GM12878 (cell line): Measurements from ENCODE around the gene NDUFV2. TPM values are rescaled to one million over a fixed set of nuclear protein-coding genes. Genes with fewer than 3 reads are reported as not detected.

Experiments used
- ATAC-seq: fragments of 200-7000 bp; cut with Tn5 transposase; 3 replicates; pipeline ENCODE4 v1.9.1; 2020; ENCODE audit warnings: mild to moderate bottlenecking, moderate library complexity
- BruUV-seq: library from RNA; stranded (reverse); fragments of 400-500 nt; replicated peaks from 2 replicates; lab custom pipeline; 2021; lab: Mats Ljungman, UMichigan
- CTCF ChIA-PET: fragments of 300-600 bp; sonication (Branson Sonifier 250); formaldehyde crosslinking; extraction: SDS; loops from one replicate; lab custom pipeline; 2021; ENCODE audit warnings: inconsistent platforms; lab: Yijun Ruan, JAX
- POLR2A ChIA-PET: fragments of 350-600 bp; formaldehyde crosslinking; extraction: SDS; loops from one replicate; lab custom pipeline; 2021; ENCODE audit warnings: inconsistent platforms; lab: Charles Lee
- RAD21 ChIA-PET: fragments of 300-600 bp; sonication (Branson Sonifier 250); formaldehyde crosslinking; loops from one replicate; lab custom pipeline; 2023; ENCODE audit warnings: antibody characterized with exemption; ENCODE audit not compliant: unreplicated experiment; lab: Charles Lee
- SMC1A ChIA-PET: fragments of 300-600 bp; sonication (Branson Sonifier 250); formaldehyde crosslinking; loops from one replicate; lab custom pipeline; 2023; ENCODE audit not compliant: unreplicated experiment, uncharacterized antibody; lab: Charles Lee
- DNase-seq: peaks from one replicate; pipeline ENCODE4 v3.0.0-alpha.2; 2011; ENCODE audit warnings: low read depth, low spot score
- FAIRE-seq: peaks from 3 replicates; lab custom pipeline; 2011; peaks lifted over from hg19 to GRCh38; lab: Jason Lieb, UNC
- H2AFZ ChIP-seq: 2 replicates; pipeline ENCODE4 v1.6.0; 2011; ENCODE audit warnings: low read depth, low read length, control low read depth; ENCODE audit not compliant: control insufficient read depth
- H3K27ac ChIP-seq: 2 replicates; pipeline ENCODE4 v1.5.1; 2011; ENCODE audit warnings: control low read depth; ENCODE audit not compliant: control insufficient read depth, insufficient read depth
- H3K27me3 ChIP-seq, 2 experiments: replicated peaks in 1 of 2; 2 replicates each; pipeline versions ENCODE4 v1.6.0 to v1.6.1; 2011; ENCODE audit warnings: low read length in 1 of 2; ENCODE audit not compliant: control insufficient read depth in 2 of 2, insufficient read depth in 2 of 2
- H3K36me3 ChIP-seq, 2 experiments: 2 replicates each; pipeline ENCODE4 v1.5.1; 2011; ENCODE audit warnings: low read length in 1 of 2; ENCODE audit not compliant: control insufficient read depth in 2 of 2, insufficient read depth in 2 of 2
- H3K4me1 ChIP-seq: 2 replicates; pipeline ENCODE4 v1.6.1; 2011; ENCODE audit warnings: mild to moderate bottlenecking, low read length, moderate library complexity, mixed read lengths; ENCODE audit not compliant: control insufficient read depth, insufficient read depth
- H3K4me2 ChIP-seq: 2 replicates; pipeline ENCODE4 v1.6.0; 2011; ENCODE audit warnings: control low read depth; ENCODE audit not compliant: control insufficient read depth, insufficient read depth
- H3K4me3 ChIP-seq: fragments of 200-600 bp; sonication (generic); 2 replicates; pipeline ENCODE4 v1.5.1; 2016
- H3K79me2 ChIP-seq: 2 replicates; pipeline ENCODE4 v1.6.0; 2011; ENCODE audit warnings: low read length; ENCODE audit not compliant: control insufficient read depth, insufficient read depth
- H3K9ac ChIP-seq: 2 replicates; pipeline ENCODE4 v1.8.0; 2011; ENCODE audit warnings: low read length, control low read depth, mixed read lengths; ENCODE audit not compliant: control insufficient read depth, insufficient read depth
- H3K9me3 ChIP-seq: replicated peaks from 3 replicates; pipeline ENCODE4 v1.5.1; 2011; ENCODE audit warnings: mild to moderate bottlenecking, low read length; ENCODE audit not compliant: control insufficient read depth, insufficient read depth
- H4K20me1 ChIP-seq: 2 replicates; pipeline ENCODE4 v1.6.0; 2011; ENCODE audit not compliant: control insufficient read depth, insufficient read depth
- ATF3 ChIP-seq: IDR thresholded peaks from 2 replicates; pipeline ENCODE4 v1.6.1; 2011; ENCODE audit warnings: low read depth, mild to moderate bottlenecking, low read length, moderate library complexity, borderline replicate concordance; ENCODE audit errors: extremely low read depth
- BRCA1 ChIP-seq: IDR thresholded peaks from 2 replicates; pipeline ENCODE4 v1.6.1; 2011; ENCODE audit warnings: low read depth, low read length, improper control_type of control experiment
- CREB1 ChIP-seq: IDR thresholded peaks from 2 replicates; pipeline ENCODE4 v1.6.1; 2012; ENCODE audit warnings: low read depth, mild to moderate bottlenecking, inconsistent platforms
- CREM ChIP-seq: IDR thresholded peaks from 2 replicates; pipeline ENCODE4 v1.6.1; 2014; ENCODE audit warnings: antibody characterized with exemption, low read depth
- CTCF ChIP-seq, 3 experiments: IDR thresholded peaks in 2 of 3; conservative IDR thresholded peaks in 1 of 3; 2 replicates each; pipeline ENCODE4 v1.5.1; 2011; ENCODE audit warnings: low read depth in 3 of 3, low read length in 3 of 3, mild to moderate bottlenecking in 3 of 3, control low read depth in 2 of 3, moderate library complexity in 2 of 3, inconsistent platforms in 1 of 3, mixed read lengths in 1 of 3; ENCODE audit not compliant: control insufficient read depth in 2 of 3, insufficient read depth in 1 of 3; ENCODE audit errors: extremely low read depth in 1 of 3
- EZH2 ChIP-seq: IDR thresholded peaks from 2 replicates; pipeline ENCODE4 v1.6.1; 2012; ENCODE audit warnings: low read depth, mild to moderate bottlenecking, control low read depth, inconsistent platforms, low read length, borderline replicate concordance; ENCODE audit not compliant: control insufficient read depth
- GATAD2B ChIP-seq: fragments of 450-650 bp; conservative IDR thresholded peaks from 2 replicates; pipeline ENCODE4 v1.6.1; 2017; ENCODE audit warnings: low read depth, mild to moderate bottlenecking, moderate library complexity
- MXI1 ChIP-seq: fragments of 150-350 bp; IDR thresholded peaks from 2 replicates; pipeline ENCODE4 v1.6.1; 2011; ENCODE audit warnings: low read depth, mild to moderate bottlenecking, inconsistent platforms, low read length, improper control_type of control experiment
- NRF1 ChIP-seq: conservative IDR thresholded peaks from 2 replicates; pipeline ENCODE4 v1.6.1; 2011; ENCODE audit warnings: mild to moderate bottlenecking, low read depth, low read length, improper control_type of control experiment
- PML ChIP-seq: IDR thresholded peaks from 2 replicates; pipeline ENCODE4 v1.6.1; 2012; ENCODE audit warnings: low read length, inconsistent platforms
- POLR2A ChIP-seq: IDR thresholded peaks from 2 replicates; pipeline ENCODE4 v1.6.1; 2011; ENCODE audit warnings: low read depth, mild to moderate bottlenecking, low read length
- POU2F2 ChIP-seq: IDR thresholded peaks from 3 replicates; pipeline ENCODE4 v1.6.1; 2011; ENCODE audit warnings: low read depth, mild to moderate bottlenecking, low read length, borderline replicate concordance
- RAD51 ChIP-seq: fragments of 450-650 bp; IDR thresholded peaks from 2 replicates; pipeline ENCODE4 v1.6.1; 2016; ENCODE audit warnings: moderate library complexity, mild to moderate bottlenecking, inconsistent platforms
- TBL1XR1 ChIP-seq: IDR thresholded peaks from 2 replicates; pipeline ENCODE4 v1.6.1; 2012; ENCODE audit warnings: low read depth, low read length, improper control_type of control experiment
- USF1 ChIP-seq: IDR thresholded peaks from 2 replicates; pipeline ENCODE4 v1.6.1; 2011; ENCODE audit warnings: borderline replicate concordance, low read depth, mild to moderate bottlenecking, moderate library complexity, mixed read lengths, low read length; ENCODE audit not compliant: insufficient read depth; ENCODE audit errors: extremely low read length
- ZNF207 ChIP-seq: fragments of 450-650 bp; IDR thresholded peaks from 2 replicates; pipeline ENCODE4 v1.6.1; 2014; ENCODE audit warnings: antibody characterized with exemption, mild to moderate bottlenecking, borderline replicate concordance
- ZNF384 ChIP-seq: IDR thresholded peaks from 2 replicates; pipeline ENCODE4 v1.6.1; 2012; ENCODE audit warnings: low read depth, mild to moderate bottlenecking, low read length, improper control_type of control experiment, borderline replicate concordance
- WGBS: methylation state at CpG from one replicate; pipeline ENCODE4 v1.1.6; 2016; ENCODE audit warnings: low lambda C conversion rate; ENCODE audit not compliant: insufficient replicate concordance, insufficient coverage; ENCODE audit errors: missing lambda C conversion rate; 5-methylcytosine and 5-hydroxymethylcytosine counted together
- in situ Hi-C: fragments of 300-500 bp; cut with MboI; formaldehyde crosslinking; loops from 9 replicates; pipeline ENCODE4 v1.14.3; 2018; ENCODE audit warnings: mixed read lengths
- intact Hi-C: fragments of 100-400 bp; cut with micrococcal nuclease; formaldehyde crosslinking; loops from one replicate; pipeline ENCODE4 v1.14.2; 2022; ENCODE audit not compliant: unreplicated experiment
- polyA plus RNA-seq, 11 experiments: library from polyadenylated mRNA; depleted of rRNA in 4 of 11; unstranded in 6 of 11; stranded (reverse) in 5 of 11; fragments of >200 nt; fragmentation: Nextera tagmentation in 4 of 11; fragmentation: Illumina TruSeq in 1 of 11; extraction: Ambion mirVana in 4 of 11; extraction: Trizol in 1 of 11; gene quantifications; 1 replicate in 1 of 11; 2 replicates in 10 of 11; pipeline versions ENCODE4 v1.2.1 to v1.2.3, GENCODE V29; 2011 to 2016; ENCODE audit warnings: inconsistent platforms in 2 of 11, missing spikeins in 2 of 11, low read depth in 1 of 11
- total RNA-seq, 4 experiments: library from RNA; depleted of rRNA in 3 of 4; stranded (reverse); fragments of >200 nt in 3 of 4; fragmentation: Illumina TruSeq in 1 of 4; extraction: Trizol in 1 of 4; gene quantifications; 2 replicates each; pipeline versions ENCODE4 v1.2.1 to v1.2.3, GENCODE V29; 2013 to 2021

Gene NDUFV2
- total and polyA plus RNA-seq, 10 of the 15 experiments (the other 5 are each of a cell fraction or from before 2014, with no cell fraction given), result 236 to 590 (median 321) TPM

GRCh38 chr18:9079818-9080528, 22.5 kb upstream of the NDUFV2 start:
- RAD21 ChIA-PET, result interaction anchor here (1.6 to 1.8 kb wide), 2 partner anchors 16 to 67 kb away, joined by 3 to 4 read pairs; no protein-coding TSS in a partner anchor
- WGBS, result 77% methylated on average over 6 of the region's 6 CpGs
- in situ Hi-C loops, result no loop called here
- H3K36me3 ChIP-seq, result no peaks in the 10 kb centered on the region
- ATAC-seq, result no peak
- no peaks in the 10 kb centered on the region for H3K9me3 ChIP-seq
- H3K4me3 ChIP-seq, result no peak overlapping the region
- DNase-seq, result no peak
- no peaks in the 10 kb centered on the region for H3K79me2 ChIP-seq
- no peaks in the 10 kb centered on the region for H3K27me3 ChIP-seq
- FAIRE-seq, result no peak
- peaks cover 11% of the 10 kb centered on the region; the same call in 1 of the 2 replicates for H3K4me1 ChIP-seq
- CTCF ChIA-PET, result interaction anchor here (1.3 kb wide), 1 partner anchor 16 kb away, joined by 3 read pairs; no protein-coding TSS in a partner anchor
- no peaks in the 10 kb centered on the region for H4K20me1 ChIP-seq
- no TSS peak for BruUV-seq
- no peak overlapping the region for H3K27ac ChIP-seq
- POLR2A ChIA-PET, result interaction anchor here (0.5 to 0.6 kb wide), 2 partner anchors 87 to 152 kb away, joined by 3 to 4 read pairs; no protein-coding TSS in a partner anchor
- H3K9ac ChIP-seq, result no peak overlapping the region
- intact Hi-C loops, result no loop called here
- SMC1A ChIA-PET, result interaction anchor here (0.9 to 1.8 kb wide), 6 partner anchors 10 to 59 kb away, joined by 3 to 6 read pairs (median 4); no protein-coding TSS in a partner anchor
- no peak overlapping the region for H2AFZ ChIP-seq
- H3K4me2 ChIP-seq, result no peak overlapping the region
- no peak for TF ChIP-seq PML
- no peak for TF ChIP-seq GATAD2B
- no peak for TF ChIP-seq NRF1
- no peak for TF ChIP-seq RAD51
- no peak for TF ChIP-seq POLR2A
- no peak for TF ChIP-seq POU2F2
- TF ChIP-seq ZNF384, result no peak
- no peak for TF ChIP-seq USF1
- TF ChIP-seq CREM, result no peak
- no peak for TF ChIP-seq CREB1
- TF ChIP-seq ATF3, result no peak
- TF ChIP-seq TBL1XR1, result no peak
- TF ChIP-seq BRCA1, result no peak
- no peak for TF ChIP-seq EZH2
- no peak for TF ChIP-seq MXI1
- TF ChIP-seq CTCF (IDR thresholded peaks at IDR 0.05 in 2 of 3, conservative IDR thresholded peaks at IDR 0.05 in 1 of 3; ENCODE audit: control insufficient read depth in 2 of 3, extremely low read depth in 1 of 3, insufficient read depth in 1 of 3, low read depth in 3 of 3, low read length in 3 of 3), result no peak
- TF ChIP-seq ZNF207, result no peak
